Ascending aorta (tissue), 2 donors: Measurements from ENCODE around the gene PIGN. TPM values are rescaled to one million over a fixed set of nuclear protein-coding genes. Genes with fewer than 3 reads are reported as not detected.

Source experiments
- DNase-seq, 2 donors: peaks; one replicate each; pipeline ENCODE4 v3.0.0-alpha.2; 2019; ENCODE audit warnings: low spot score in 2 of 2
- H3K27ac ChIP-seq, 2 donors: fragments of 200-600 bp; sonication (generic); one replicate each; pipeline ENCODE4 v1.5.1; 2016 to 2017; ENCODE audit warnings: mild to moderate bottlenecking in 1 of 2
- H3K27me3 ChIP-seq: fragments of 200-600 bp; sonication (generic); one replicate; pipeline ENCODE4 v1.5.1; 2017
- H3K36me3 ChIP-seq, 2 donors: fragments of 200-600 bp; sonication (generic); one replicate each; pipeline ENCODE4 v1.5.1; 2016
- H3K4me1 ChIP-seq, 2 donors: fragments of 200-600 bp; sonication (generic); one replicate each; pipeline ENCODE4 v1.5.1; 2016 to 2017; ENCODE audit warnings: mild to moderate bottlenecking in 1 of 2
- H3K4me3 ChIP-seq, 2 donors: fragments of 200-600 bp; sonication (generic); one replicate each; pipeline ENCODE4 v1.5.1; 2016 to 2017; ENCODE audit warnings: mild to moderate bottlenecking in 1 of 2
- H3K9me3 ChIP-seq, 2 donors: fragments of 200-600 bp; sonication (generic); one replicate each; pipeline ENCODE4 v1.5.1; 2016
- intact Hi-C: fragments of 100-400 bp; cut with DNase I; formaldehyde crosslinking; loops from one replicate; pipeline ENCODE4 v1.15.1; 2023
- total RNA-seq: library from RNA; depleted of rRNA; stranded (reverse); fragments of >200 nt; gene quantifications from one replicate; pipeline ENCODE4 v1.1.0, GENCODE V29; 2016
- TF ChIP-seq, protein P1 (sequence below), 3 experiments: fragments of 200-600 bp in 2 of 3; fragments of 450-650 bp in 1 of 3; sonication (generic) in 2 of 3; IDR thresholded peaks; one replicate each; pipeline ENCODE4 v1.5.1; 2016 to 2019; ENCODE audit warnings: antibody characterized with exemption in 3 of 3, mild to moderate bottlenecking in 1 of 3, moderate library complexity in 1 of 3

PIGN gene
- total RNA-seq, 1 donor from 2014 or later: 12.8 TPM

DNA sequence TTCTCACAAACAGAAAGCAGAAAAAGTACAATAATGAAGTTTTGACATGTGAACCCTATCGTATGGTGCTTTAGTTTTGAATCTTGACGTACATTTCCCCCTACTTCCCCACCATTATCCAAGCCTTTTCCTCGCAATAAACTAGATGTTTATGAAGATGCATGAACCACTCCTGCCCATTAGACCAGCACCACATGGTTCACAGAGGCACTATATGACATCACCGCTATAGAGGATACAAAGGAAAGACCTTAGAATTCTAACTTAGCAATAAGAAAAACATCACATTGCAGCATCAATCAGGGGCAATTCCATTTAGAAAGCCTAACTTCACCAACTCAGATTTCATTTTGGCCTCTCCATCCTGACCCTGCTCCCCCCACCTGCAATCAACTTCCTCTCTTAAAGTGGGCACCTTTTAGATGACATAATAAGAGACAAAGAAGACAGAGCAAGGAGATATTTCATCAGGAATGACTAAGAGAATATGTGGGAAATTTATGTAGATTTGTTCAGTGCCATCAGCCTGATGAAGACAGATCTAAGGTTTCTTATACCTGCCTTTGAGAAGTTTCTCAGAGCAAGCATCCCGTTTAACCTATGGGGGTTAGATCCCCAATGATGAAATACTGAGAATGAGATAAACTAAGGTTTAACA is 124.9 kb downstream of the PIGN start:
- H3K9me3 ChIP-seq: no peaks in the 10 kb centered on the region
- H3K27ac ChIP-seq: no peak overlapping the region
- H3K27me3 ChIP-seq: no peaks in the 10 kb centered on the region
- TF ChIP-seq, protein P1, sequence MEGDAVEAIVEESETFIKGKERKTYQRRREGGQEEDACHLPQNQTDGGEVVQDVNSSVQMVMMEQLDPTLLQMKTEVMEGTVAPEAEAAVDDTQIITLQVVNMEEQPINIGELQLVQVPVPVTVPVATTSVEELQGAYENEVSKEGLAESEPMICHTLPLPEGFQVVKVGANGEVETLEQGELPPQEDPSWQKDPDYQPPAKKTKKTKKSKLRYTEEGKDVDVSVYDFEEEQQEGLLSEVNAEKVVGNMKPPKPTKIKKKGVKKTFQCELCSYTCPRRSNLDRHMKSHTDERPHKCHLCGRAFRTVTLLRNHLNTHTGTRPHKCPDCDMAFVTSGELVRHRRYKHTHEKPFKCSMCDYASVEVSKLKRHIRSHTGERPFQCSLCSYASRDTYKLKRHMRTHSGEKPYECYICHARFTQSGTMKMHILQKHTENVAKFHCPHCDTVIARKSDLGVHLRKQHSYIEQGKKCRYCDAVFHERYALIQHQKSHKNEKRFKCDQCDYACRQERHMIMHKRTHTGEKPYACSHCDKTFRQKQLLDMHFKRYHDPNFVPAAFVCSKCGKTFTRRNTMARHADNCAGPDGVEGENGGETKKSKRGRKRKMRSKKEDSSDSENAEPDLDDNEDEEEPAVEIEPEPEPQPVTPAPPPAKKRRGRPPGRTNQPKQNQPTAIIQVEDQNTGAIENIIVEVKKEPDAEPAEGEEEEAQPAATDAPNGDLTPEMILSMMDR (IDR thresholded peaks at IDR 0.05): no peak
- H3K36me3 ChIP-seq: peaks cover 0 to 6% of the 10 kb centered on the region in 2 donors
- no peak for DNase-seq
- no peaks in the 10 kb centered on the region for H3K4me1 ChIP-seq
- intact Hi-C loops: no loop called here
- H3K4me3 ChIP-seq: no peak overlapping the region

DNA sequence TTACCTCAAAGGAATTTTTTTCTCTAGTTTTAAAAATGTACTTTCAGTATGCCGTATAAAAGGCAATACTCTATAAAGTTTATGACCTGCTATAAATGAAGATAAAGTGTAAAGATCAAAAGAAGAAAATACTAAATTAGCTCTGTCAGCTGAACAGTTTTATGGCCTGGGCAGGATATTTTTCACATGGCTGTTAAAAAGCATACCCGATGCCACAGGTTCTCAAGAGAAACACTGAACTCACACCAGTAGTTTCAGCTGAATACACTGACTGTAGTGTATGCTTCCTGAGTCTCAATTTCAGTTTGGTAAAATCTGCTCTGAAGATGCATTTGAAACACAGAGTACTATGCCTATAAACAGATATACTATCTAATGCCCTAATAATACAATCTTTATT is 126.0 kb downstream of the PIGN start:
- TF ChIP-seq, protein P1 (IDR thresholded peaks at IDR 0.05): no peak
- intact Hi-C loops: no loop called here
- H3K27me3 ChIP-seq: no peaks in the 10 kb centered on the region
- peaks cover 0 to 6% of the 10 kb centered on the region in 2 donors for H3K36me3 ChIP-seq
- no peaks in the 10 kb centered on the region for H3K4me1 ChIP-seq
- H3K9me3 ChIP-seq: no peaks in the 10 kb centered on the region
- H3K4me3 ChIP-seq: no peak overlapping the region
- no peak for DNase-seq
- H3K27ac ChIP-seq: no peak overlapping the region

DNA sequence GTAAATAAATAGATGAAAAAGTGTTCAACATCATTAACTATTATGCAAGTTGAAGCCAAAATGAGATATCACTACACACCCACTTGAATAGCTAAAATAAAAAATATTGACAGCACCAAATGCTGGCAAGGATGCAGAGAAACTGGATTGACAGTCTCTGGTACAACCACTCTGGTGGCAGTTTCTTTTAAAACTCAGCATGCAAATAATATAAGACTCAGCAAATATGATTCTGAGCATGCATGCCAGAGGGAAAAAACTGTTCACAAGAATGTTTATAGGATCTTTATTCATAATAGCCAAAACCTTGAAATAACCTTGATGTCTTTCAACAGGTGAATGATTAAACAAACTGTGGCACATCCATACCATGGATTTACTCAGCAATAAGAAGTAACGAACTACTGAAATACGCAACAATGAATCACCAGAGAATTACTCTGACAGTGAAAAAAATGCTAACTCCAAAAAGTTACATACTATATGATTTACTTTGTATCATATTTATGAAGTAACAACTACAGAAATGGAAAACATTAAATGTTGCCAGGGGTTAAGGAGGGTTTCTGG is 131.8 kb downstream of the PIGN start:
- TF ChIP-seq, protein P1 (IDR thresholded peaks at IDR 0.05): no peak
- Histone ChIP-seq H3K27me3 (no peaks in the 10 kb centered on the region), H3K36me3 (peaks cover 3 to 6% of the 10 kb centered on the region in 2 donors), H3K27ac (no peak overlapping the region), H3K4me1 (no peaks in the 10 kb centered on the region), H3K4me3 (no peak overlapping the region), H3K9me3 (no peaks in the 10 kb centered on the region)
- intact Hi-C loops: no loop called here
- DNase-seq: no peak

DNA sequence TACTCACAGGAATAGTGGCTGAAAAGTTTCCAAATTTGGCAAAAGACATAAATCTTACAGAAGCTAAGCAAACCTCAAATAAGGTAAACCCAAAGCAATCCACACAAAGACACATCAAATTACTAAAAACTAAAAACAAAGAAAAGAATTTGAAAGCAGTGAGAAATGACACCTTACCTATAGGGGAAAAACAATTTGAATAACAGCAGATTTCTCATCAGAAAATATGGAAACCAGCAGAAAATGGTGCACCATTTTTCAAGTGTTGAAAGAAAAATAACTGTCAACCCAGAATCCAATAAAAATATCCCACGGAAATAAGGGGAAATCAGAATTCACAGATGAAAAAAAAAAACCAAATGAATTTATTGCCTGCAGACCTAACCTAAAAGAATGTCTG is 138.6 kb downstream of the PIGN start:
- Histone ChIP-seq H3K27ac (no peak overlapping the region), H3K9me3 (peaks cover 0 to 14% of the 10 kb centered on the region in 2 donors), H3K4me1 (no peaks in the 10 kb centered on the region), H3K27me3 (no peaks in the 10 kb centered on the region), H3K36me3 (peaks cover 0 to 5% of the 10 kb centered on the region in 2 donors), H3K4me3 (no peak overlapping the region)
- TF ChIP-seq, protein P1 (IDR thresholded peaks at IDR 0.05): no peak
- DNase-seq: no peak
- intact Hi-C loops: no loop called here

DNA sequence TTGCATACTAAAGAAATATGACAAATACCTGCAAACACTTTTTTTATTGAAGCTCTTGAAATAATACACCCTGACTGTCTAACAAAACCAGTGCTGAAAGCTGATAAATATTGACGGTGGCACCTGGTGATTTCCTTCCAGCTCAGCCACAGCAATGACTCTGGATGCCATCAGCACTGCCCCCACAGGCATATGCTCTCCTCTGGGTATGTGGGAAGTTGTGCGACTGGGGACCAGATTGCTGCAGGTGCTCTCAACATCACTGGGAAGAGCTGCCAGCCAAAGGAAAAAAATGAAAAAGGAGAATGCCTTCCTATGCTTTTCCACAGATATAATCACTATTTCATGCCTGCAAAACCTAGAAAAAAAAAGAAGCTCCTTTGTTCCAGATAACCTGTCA is 141.5 kb downstream of the PIGN start:
- intact Hi-C loops: no loop called here
- TF ChIP-seq, protein P1 (IDR thresholded peaks at IDR 0.05): no peak
- no peak overlapping the region for H3K4me3 ChIP-seq
- peaks cover 0 to 5% of the 10 kb centered on the region in 2 donors for H3K36me3 ChIP-seq
- H3K9me3 ChIP-seq: peaks cover 0 to 14% of the 10 kb centered on the region in 2 donors
- no peaks in the 10 kb centered on the region for H3K27me3 ChIP-seq
- no peak overlapping the region for H3K27ac ChIP-seq
- no peaks in the 10 kb centered on the region for H3K4me1 ChIP-seq
- no peak for DNase-seq
